Left forelimb (tissue), 1 donor: Measurements from ENCODE around the gene OR52E4.

Experiments used
- DNase-seq: peaks from one replicate; pipeline ENCODE4 v3.0.0-alpha.2; 2018; ENCODE audit warnings: low spot score

Gene OR52E4

DNA sequence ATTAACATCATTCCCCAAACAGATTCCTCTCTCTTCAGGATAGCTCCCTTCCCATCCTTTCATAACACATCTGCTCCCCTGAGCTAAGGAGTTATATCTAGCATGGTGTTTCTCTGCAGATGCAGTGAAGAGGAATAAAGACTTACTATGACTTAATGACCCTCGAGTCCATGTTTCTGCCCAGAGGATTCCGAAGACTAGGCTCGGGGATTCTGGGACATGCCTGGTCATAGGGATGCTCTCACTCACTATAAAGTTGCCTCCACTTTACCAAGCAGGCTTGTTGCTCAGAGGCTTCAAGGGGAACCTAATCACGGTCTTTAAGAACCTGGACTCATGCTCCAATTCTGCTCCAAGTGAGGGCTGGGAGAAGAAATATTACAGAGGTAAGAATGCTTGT lies at the start of gene OR52E4:
Gene OR52E4 (plus strand): TSS at position 301 of the 400 bp plus-strand sequence. CDS start 3,664 bp downstream, outside the sequence.
- DNase-seq = no peak

DNA sequence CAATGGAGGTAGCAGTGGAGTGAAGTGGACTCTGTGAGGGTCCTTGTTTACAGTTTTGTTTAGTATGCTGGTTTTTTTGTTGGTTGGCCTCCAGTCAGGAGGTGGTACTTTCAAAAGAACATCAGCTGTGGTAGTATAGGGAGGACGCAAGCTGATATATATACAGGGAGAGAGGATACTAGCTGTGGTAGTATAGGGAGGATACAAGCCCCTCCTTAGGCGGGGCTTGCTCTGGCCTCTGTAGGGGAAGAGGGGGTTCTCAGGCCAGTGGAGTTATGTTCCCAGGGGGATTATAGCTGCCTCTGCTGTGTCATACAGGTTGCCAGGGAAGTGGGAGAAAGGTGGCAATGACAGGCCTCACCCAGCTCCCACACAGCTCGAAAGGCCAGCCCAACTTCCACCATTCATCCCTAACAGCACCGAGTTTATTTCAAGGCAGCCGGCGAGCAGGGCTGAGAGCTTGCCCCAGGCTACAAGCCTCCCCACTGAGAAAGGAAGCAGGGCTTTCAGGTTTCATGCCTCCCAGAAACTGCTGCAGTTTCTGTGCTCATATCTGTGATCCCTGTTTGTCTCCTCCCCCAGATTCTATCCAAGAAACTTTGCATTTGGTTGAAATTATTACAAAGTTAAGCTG lies 49.1 kb upstream of the OR52E4 start:
- no peak for DNase-seq

DNA sequence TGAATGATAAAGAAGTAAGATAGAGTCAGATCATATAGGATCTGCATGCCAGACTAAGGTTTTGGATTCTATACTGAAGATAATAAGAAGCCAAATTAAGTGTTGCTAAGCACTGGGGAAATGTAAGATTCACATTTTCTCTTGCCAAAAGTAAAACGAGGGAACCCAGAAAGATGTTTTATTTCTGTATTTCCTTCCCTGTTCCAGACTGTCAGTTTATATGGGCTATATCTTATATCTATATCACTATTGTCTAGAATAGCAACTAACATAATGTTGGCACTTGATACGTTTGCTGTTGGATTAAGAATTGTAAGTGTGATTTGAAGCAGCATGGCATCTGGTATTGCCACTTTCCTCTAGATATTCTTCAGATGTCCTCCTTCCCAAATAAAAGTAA lies 47.0 kb upstream of the OR52E4 start:
- DNase-seq = no peak

DNA sequence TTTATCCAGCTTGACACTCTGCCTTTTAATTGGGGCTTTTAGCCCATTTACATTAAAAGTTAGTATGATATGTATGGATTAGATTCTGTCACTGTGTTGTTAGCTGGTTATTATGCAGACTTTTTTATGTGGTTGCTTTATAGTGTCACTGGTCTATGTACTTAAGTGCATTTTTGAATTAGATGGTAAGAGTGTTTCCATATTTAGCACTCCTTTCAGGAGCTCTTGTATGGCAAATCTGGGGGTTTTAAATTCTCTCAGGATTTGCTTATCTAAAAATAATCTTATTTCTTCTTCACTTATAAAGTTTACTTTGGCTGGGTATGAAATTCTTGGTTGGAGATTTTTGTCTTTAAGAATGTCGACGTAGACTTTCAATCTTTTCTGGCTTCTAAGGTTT lies 42.7 kb upstream of the OR52E4 start:
- no peak for DNase-seq

DNA sequence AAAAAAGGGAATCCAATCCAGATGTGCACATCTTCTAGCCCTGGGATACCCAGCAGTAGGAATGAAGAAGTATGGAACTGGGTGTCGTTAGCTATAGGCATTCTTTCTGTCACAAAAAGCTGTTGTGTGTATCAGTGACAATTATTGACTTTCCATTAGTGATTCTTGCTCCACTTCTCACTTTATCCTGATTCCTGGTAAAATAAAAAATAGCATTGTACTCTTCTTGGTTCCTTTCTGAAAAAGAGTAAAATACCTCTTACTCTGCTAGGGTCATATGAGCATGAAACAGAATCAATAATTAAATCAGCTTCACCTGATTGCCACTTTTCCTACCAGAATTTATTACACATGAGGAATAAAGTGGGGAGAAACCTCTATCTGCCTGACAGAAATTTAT lies 38.6 kb upstream of the OR52E4 start, which contains the start of gene OR52E6:
Gene OR52E6 (minus strand): TSS at position 101 of the 400 bp plus-strand sequence. CDS start 0 bp downstream, at position 101.
- no peak for DNase-seq

DNA sequence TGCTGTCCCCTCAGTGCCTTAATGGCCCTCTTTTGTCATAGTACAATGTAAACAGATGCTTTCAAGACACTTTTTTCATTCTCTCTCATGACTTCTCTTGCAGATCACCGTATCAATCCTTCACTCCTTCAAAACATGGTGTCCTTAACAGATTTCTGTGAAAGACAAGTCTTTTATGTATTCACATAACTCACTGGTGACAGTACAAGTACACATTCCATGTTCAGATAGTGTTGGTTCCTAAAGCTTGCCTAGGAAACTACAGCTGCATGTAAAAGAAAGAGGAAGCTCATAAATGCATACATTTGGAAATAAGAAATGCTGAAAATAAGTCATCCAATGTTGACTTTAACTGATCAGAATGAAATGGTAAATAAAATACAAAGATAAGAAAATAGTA lies 33.7 kb upstream of the OR52E4 start:
- no peak for DNase-seq

DNA sequence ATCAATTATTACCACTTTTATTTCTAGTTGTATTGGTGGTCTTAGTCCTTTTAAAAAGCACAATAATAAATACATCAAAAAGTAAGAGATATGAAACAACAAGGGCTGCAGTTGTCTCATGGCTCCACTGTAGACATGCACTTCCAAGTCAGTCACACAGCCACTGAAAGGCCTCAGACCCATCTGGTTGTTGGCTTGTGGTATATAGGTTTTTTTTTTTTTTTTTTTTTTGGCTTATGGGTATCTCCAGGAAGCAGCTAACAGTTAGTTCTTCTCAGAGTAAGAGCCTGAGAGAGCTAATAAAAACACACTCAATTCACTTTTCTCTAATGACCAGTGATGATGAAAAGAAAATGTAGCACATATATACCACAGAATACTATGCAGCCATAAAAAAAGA lies 32.7 kb upstream of the OR52E4 start:
- no peak for DNase-seq

DNA sequence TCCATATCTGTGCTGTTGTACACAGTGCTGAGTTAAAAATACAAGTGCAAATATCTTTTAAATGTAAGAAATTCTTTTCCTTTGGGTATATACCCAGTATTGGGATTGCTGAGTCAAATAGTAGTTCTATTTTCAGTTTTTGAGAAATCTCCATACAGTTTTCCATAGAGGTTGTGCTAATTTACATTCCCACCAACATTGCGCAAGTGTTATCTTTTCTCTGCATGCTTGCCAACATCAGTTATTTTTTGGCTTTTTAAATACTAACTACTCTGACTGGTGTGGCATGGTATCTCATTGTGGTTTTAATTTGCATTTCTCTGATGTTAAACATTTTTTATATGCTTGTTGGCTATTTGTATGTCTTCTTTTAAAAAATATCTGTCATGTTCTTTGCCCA lies 29.4 kb upstream of the OR52E4 start:
- DNase-seq = no peak

DNA sequence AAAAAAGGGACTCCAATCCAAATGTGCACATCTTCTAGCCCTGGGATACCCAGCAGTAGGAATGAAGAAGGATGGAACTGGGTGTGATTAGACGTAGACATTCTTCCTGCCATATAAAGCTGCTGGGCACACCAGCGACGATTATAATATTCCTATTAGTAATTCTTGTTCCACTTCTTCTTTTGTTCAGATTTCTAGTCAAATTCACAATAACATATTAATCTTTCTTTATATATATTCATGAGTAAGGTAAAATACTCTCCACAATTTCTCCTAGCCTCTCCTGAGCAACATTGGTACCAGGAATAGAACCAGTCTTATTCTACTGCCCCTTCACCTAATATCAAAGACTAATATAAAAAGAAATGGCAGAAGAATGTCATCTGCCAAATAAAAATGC lies 22.8 kb upstream of the OR52E4 start, which contains the start of gene OR52E8:
Gene OR52E8 (minus strand): TSS at position 101 of the 400 bp plus-strand sequence. CDS start 0 bp downstream, at position 101.
- no peak for DNase-seq

DNA sequence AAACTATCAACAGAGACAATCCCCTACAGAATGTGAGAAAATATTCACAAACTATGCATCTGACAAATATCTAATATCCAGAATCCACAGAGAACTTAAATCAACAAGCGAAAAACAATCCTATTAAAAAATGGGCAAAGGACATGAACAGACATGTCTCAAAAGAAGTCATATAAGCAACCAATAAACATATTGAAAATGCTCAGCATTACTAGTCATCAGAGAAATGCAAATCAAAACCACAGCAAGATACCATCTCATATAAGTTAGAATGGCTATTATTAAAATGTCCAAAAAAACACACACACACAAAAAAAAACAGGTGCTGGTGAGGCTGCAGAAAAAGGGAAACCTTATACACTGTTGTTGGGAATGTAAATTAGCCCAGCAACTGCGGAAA lies 14.6 kb upstream of the OR52E4 start:
- no peak for DNase-seq

DNA sequence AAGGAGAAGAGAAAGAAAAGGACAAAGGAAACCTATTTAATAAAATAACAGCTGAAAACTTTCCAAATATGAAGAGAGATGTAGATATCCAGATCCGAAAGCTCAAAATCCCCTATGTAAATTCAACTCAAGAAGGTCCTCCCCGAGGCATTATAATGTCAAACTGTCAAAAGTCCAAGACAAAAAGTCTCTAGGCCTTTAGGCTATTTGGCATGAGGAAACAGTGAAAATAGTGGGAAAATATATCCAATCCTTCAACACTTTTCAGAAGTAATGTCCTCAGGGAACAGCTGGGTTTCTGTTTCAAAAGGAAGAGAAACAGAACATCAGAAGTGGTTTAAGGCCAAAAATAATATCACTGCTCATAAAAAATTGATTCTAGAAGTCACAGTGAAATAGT lies 1.9 kb upstream of the OR52E4 start:
- DNase-seq = no peak

DNA sequence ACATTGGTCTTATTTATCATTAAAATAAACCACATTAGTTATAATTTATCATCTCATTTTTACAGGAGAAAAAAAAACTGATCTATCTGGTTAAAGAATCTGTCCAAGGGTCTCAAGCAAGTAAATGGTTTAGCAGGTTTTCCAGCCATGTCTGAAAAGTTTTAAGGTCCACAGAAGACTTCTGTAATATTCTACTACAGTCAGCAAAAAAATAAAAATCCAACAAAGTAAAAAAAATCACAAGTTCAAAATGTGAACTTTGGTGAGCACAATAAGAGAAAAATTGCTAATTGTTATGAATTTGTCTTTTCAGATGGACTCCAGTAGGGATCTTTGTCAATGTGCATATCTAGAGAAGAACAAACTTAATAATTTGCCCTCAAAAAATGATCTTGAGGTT lies 1.3 kb downstream of the OR52E4 start:
- no peak for DNase-seq

DNA sequence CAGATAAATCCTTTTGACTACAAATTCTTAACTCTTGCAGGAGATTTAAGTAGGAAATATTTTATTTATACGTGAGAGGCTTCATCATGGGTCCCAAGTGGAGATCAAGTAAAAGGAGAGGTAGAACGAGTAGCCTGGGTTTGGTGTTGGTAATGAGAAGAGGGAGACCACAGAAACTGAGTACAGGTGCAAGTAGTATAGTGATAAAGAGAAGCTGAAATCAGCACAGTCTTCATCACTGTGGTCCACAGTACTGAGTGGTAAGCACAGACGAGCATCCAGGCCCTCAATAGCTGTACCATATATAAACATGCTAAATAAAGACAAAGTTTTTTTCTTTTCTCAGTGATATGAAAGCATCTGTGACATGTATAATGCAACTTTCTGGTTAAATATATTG lies 6.7 kb downstream of the OR52E4 start:
- DNase-seq = no peak

DNA sequence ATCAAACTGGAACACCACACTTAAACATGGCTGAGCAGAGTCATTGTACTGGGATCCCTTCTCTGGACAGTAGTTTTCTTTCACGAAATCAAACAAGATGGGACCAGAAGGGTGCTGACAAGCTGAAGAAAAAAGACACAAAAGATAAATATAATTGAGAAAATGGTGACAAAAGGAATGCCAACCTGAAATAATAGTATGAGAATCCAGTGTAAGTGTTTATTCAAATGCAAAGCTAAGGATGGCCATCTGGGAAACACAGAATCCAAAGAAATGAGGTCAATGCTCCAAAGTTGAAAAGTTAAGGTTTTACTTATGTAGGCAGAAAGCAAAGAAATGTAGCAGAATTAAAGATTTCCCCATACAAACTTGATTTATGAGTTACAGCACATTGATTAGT lies 7.2 kb downstream of the OR52E4 start:
- no peak for DNase-seq

DNA sequence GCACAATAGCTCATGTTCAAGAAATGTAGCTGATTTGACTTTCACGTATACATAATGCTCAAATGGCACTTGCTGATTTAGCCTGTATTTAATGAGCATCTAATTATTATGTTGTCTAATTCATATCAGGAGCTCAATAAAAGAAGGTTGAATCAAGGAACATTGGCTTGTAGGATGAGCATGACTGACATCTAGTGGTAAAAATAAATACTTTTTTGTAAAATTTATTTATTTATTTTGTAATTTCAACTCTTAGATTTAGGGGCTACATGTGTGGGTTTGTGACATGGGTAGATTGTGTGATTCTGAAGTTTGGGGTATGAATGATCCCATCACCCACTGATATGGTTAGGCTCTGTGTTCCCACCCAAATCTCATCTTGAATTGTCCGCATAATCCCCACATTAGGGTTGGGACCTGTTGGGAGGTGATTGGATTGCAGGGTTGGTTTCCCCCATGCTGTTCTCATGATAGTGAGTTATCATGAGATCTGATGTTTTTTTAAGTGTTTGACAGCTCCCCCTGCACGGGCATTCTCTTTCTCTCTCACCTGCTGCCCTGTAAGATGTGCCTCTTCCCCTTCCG lies 10.9 kb downstream of the OR52E4 start:
- DNase-seq = no peak

DNA sequence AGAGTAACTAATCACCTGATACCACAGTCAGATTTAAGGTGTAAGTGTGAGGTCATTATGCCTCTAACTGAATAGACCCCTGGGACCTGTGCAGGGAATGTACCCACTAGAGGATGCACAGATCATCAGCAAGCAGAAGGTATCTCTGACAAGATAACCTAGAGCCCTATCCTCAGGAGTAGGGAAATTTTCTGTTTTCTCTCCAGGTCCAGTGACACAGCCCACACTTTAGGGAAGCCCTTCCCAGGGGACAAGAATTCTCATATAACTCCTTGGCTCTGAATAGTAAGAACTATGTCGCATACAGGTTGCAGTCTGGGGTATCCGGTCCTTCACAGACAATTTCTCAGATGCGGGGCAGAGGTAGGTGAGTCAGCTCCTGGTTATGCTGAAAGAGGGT lies 12.5 kb downstream of the OR52E4 start, which contains the start of gene OR52E5:
Gene OR52E5 (plus strand): TSS at position 301 of the 400 bp plus-strand sequence. CDS start 7,569 bp downstream, outside the sequence.
- DNase-seq = no peak

DNA sequence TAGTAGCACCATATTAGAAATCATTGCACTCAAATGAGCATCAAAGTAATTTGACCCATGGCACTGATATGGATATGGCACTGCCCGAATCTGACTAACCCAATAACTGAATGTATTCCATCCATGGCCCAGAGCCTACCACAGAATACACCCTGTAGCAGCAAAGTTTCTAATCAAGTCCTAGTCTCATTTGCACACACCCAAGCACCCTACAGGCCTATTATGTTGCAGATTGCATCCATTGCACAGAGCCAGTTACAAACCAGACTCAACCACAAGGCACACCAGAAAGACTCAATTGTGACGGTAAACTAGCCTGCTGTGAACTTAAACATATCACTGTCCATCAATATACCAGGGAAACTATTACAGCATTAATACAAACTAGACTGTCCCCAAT lies 19.1 kb downstream of the OR52E4 start:
- no peak for DNase-seq

DNA sequence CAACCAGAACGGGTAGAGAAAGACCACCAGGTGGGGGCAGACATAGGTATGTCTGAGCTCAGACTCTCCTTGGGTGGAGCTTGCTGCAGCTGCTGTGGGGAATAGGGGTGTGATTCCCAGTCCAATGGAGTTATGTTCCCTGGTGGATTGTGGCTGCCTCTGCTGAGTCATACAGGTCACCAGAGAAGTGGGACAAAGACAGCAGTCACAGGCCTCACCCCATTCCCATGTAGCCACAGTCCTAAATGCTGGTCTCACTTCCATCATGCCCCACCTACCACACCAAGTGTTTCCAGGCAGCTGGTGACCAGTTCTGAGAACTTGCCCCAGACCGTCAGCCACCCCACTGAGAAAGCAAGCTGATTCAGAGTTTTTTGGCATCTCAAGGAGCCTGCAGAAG lies 30.1 kb downstream of the OR52E4 start:
- no peak for DNase-seq

DNA sequence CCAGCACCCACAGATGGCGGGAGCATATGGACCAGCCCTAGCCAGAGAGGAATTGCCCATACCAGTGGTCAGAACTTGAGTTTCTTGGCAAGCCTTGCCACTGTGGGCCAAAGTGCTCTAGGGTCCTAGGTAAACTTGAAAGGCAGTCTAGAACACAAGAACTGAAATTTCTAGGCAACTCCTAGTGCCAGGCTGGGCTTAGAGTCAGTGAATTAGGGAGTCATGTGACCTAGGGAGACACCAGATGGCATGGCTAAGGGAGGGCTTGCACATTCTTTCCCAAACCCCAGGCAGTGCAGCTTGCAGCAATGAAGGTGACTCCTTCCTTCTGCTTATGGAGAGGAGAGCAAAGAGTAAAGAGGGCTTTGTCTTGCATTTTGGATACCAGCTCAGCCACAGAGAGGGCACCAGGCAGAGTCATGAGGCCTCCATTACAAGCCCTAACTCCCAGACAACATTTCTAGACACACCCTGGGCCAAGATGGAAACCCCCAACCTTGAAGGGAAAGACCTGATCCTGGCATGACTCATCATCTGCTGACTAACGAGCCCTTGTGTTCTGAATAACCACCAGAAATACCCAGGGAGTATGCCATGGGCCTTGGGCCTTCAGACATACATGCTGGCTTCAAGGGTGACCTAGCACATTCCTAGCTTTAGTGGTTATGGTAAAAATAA lies 42.5 kb downstream of the OR52E4 start:
- no peak for DNase-seq

DNA sequence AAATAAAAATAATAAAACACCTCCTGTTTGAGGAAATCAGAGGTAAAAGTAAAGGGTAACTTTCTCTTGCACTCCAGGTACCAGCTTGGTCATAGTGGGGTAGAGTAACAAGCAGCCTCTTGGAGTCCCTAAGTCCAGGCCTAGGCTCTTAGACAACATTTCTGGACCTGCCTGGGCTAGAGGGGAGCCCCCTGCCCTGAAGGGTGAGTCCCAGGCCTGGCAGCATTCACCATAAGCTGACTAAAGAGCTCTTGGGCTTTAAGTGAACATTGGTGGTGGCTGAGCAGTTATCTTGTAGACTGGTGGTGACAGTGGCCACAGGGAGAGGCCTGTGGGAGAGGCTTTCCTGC lies 43.0 kb downstream of the OR52E4 start:
- no peak for DNase-seq

DNA sequence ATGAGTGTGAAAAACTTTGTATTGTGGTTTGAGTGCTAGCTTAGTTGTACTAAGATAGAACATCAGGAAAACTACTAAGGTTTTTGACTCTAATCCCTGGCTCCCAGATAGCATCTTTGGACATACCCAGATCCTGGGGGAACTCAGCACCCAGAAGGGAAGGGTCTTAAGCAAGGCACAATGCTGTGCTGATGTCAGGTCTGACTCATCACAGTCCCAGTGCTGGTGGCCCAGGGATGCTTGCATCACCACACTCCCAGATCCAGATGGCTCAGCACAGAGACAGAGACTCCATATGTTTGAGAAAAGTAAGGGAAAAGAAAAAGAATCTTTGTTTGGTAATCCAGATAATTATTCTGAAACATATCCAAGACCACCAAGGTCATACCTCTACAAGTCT lies 43.4 kb downstream of the OR52E4 start:
- DNase-seq = no peak

DNA sequence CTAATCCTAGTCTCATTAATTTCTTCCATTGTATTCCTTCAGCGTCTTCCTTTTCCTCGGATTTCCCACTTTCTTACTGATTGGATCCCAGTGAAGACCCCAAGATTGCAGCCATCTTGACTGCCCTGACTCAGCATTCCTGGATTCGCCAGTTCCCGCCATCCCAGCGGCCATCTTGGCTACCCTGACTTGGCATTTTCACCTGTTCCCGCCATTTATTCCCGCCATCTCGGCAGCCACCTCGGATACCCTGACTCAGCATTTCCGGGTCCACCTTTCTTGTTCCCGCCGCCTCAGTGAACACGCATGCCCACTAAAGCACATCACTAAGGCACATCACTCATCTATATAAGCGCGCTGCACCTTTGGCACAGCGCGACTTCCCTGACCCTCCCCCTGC lies 47.8 kb downstream of the OR52E4 start:
- no peak for DNase-seq

DNA sequence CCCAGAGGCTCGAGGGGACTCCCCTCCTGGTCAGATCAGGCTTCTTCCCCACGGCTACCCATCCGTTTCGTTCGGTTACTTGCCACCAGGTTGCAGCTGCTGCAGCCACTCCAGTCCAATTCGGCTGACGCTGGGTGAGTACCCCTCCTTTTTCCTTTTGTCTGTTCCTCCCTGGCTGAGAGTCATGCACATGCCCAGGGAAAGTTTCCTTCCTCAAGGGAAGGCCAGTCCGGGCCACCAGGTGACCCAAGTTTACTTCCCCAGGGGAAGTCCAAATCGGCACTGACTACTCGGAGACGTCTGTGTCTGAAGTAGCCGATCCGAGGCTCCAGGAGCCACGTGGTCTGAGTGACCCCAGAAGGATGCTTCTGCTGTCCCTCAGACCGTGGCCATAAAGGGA lies 48.4 kb downstream of the OR52E4 start:
- DNase-seq = no peak
